Measurements from ENCODE around the gene FBN1. TPM values are rescaled to one million over a fixed set of nuclear protein-coding genes. Genes with fewer than 3 reads are reported as not detected.

FBN1 gene
- total RNA-seq, 1 experiment from 2014 or later = 0.82 TPM

- DNase-seq (ENCODE audit: low read depth, low spot score) = no peak
- in situ Hi-C loops (cut with HindIII; ENCODE audit: low pct_unique_long_range_greater_than_20kb, low sequenced_read_pairs) = no loop called here
These were observed 282.0 kb downstream of the FBN1 start for GRCh38 chr15:48363474-48363873.

GRCh38 chr15:48361685-48362084 lies 283.8 kb downstream of the FBN1 start:
- in situ Hi-C loops (cut with HindIII; ENCODE audit: low pct_unique_long_range_greater_than_20kb, low sequenced_read_pairs) = no loop called here

GRCh38 chr15:48360841-48361240 lies 284.7 kb downstream of the FBN1 start:
- DNase-seq (ENCODE audit: low read depth, low spot score) = peak; percentile 21
- in situ Hi-C loops (cut with HindIII; ENCODE audit: low pct_unique_long_range_greater_than_20kb, low sequenced_read_pairs) = no loop called here

More at GRCh38 chr15:48361685-48362084, 283.8 kb downstream of the FBN1 start:
- DNase-seq (ENCODE audit: low read depth, low spot score) = no peak

Other genes with a start within 250 kb of the FBN1 start
- gene CEP152, start 165.4 kb upstream of the FBN1 start, total RNA-seq (2014; rRNA removed; shearing (Covaris generic)) = 6.4 and 9.6 TPM in 2 replicates
- 154 and 171 TPM in 2 replicates for gene EID1, start 232.4 kb upstream of the FBN1 start, total RNA-seq (2014; rRNA removed; shearing (Covaris generic))